Osteoblast (primary cell): ENCODE data around the gene BEGAIN. TPM values are rescaled to one million over a fixed set of nuclear protein-coding genes. Genes with fewer than 3 reads are reported as not detected.

Experiments
- DNase-seq: peaks from one replicate; pipeline ENCODE4 v3.0.0; 2011; ENCODE audit warnings: low spot score, mixed read lengths; ENCODE audit not compliant: insufficient read length; ENCODE audit errors: missing footprints
- H2AFZ ChIP-seq: 2 replicates; pipeline ENCODE4 v1.6.0; 2011; ENCODE audit warnings: mild to moderate bottlenecking, low read length
- H3K27ac ChIP-seq: 2 replicates; pipeline ENCODE4 v1.5.1; 2011; ENCODE audit warnings: mild to moderate bottlenecking, low read depth, low read length, moderate library complexity
- H3K27me3 ChIP-seq: 2 replicates; pipeline ENCODE4 v1.6.0; 2012; ENCODE audit warnings: mild to moderate bottlenecking, control low read depth, inconsistent platforms, low read length, moderate library complexity; ENCODE audit not compliant: insufficient read depth
- H3K36me3 ChIP-seq: 2 replicates; pipeline ENCODE4 v1.5.1; 2011; ENCODE audit warnings: mild to moderate bottlenecking, low read length, control low read depth, moderate library complexity; ENCODE audit not compliant: insufficient read depth
- H3K4me1 ChIP-seq: 2 replicates; pipeline ENCODE4 v1.5.1; 2011; ENCODE audit warnings: mild to moderate bottlenecking, low read length, control low read depth, moderate library complexity; ENCODE audit not compliant: insufficient read depth
- H3K4me2 ChIP-seq: 2 replicates; pipeline ENCODE4 v1.6.0; 2011; ENCODE audit warnings: mild to moderate bottlenecking, low read length; ENCODE audit not compliant: insufficient read depth
- H3K4me3 ChIP-seq: fragments of 200-600 bp; sonication (generic); 3 replicates; pipeline ENCODE4 v1.5.1; 2012; ENCODE audit warnings: mild to moderate bottlenecking, low read length, inconsistent platforms; ENCODE audit not compliant: insufficient read depth
- H3K79me2 ChIP-seq: 2 replicates; pipeline ENCODE4 v1.6.0; 2012; ENCODE audit warnings: mild to moderate bottlenecking, low read length, control low read depth, inconsistent platforms; ENCODE audit not compliant: insufficient read depth
- H3K9me3 ChIP-seq: 2 replicates; pipeline ENCODE4 v1.5.1; 2011; ENCODE audit warnings: low read depth, low read length, control low read depth
- H4K20me1 ChIP-seq: 2 replicates; pipeline ENCODE4 v1.6.0; 2012; ENCODE audit warnings: mild to moderate bottlenecking, low read length, control low read depth; ENCODE audit not compliant: insufficient read depth
- total RNA-seq: library from RNA; depleted of rRNA; stranded (reverse); fragments of >200 nt; gene quantifications from 2 replicates; pipeline ENCODE4 v1.2.3, GENCODE V29; 2012
- TF ChIP-seq, protein P1 (sequence below): IDR thresholded peaks from 2 replicates; pipeline ENCODE4 v1.5.1; 2011; ENCODE audit warnings: mild to moderate bottlenecking, low read depth, low read length, moderate library complexity; ENCODE audit errors: extremely low read depth

The BEGAIN gene
- total RNA-seq, 1 donor = 1.1 TPM

DNA sequence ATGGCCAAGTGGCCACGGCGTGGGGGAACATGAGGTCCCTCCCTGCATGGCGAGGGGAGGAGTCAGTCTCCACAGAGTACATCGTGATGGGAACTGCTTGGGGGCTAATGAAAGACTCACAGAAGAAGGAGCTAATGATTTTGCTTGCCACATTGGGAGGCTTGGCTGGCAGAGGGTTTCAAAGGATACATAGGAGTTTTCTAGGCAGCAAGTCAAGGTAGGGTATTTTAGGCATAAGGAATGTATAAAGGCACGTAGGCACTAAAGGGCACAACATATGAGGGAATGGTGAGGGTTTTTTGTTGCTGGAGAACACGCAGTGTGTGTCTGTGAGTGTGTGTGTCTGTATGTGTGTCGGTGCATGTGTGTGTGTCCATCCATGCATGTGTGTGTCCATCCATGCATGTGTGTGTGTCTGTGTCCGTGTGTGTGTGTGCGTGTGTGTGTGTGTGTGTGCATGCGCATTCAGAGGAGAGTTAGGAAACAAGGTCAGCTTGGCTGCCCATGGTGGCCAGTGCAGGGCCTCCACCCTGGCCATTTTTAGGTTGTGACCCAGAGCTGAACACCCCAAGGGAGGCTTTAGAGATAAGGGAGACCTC, 84.5 kb downstream of the BEGAIN start:
- Histone ChIP-seq H3K4me1 (no peaks in the 10 kb centered on the region), H3K4me2 (no peak overlapping the region), H3K79me2 (no peaks in the 10 kb centered on the region), H4K20me1 (peaks cover 41% of the 10 kb centered on the region), H3K27ac (no peak overlapping the region), H3K9me3 (no peaks in the 10 kb centered on the region), H2AFZ (no peak overlapping the region), H3K4me3 (no peak overlapping the region), H3K36me3 (no peaks in the 10 kb centered on the region), H3K27me3 (no peaks in the 10 kb centered on the region)
- no peak for DNase-seq
- TF ChIP-seq, protein P1, sequence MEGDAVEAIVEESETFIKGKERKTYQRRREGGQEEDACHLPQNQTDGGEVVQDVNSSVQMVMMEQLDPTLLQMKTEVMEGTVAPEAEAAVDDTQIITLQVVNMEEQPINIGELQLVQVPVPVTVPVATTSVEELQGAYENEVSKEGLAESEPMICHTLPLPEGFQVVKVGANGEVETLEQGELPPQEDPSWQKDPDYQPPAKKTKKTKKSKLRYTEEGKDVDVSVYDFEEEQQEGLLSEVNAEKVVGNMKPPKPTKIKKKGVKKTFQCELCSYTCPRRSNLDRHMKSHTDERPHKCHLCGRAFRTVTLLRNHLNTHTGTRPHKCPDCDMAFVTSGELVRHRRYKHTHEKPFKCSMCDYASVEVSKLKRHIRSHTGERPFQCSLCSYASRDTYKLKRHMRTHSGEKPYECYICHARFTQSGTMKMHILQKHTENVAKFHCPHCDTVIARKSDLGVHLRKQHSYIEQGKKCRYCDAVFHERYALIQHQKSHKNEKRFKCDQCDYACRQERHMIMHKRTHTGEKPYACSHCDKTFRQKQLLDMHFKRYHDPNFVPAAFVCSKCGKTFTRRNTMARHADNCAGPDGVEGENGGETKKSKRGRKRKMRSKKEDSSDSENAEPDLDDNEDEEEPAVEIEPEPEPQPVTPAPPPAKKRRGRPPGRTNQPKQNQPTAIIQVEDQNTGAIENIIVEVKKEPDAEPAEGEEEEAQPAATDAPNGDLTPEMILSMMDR = no peak

DNA sequence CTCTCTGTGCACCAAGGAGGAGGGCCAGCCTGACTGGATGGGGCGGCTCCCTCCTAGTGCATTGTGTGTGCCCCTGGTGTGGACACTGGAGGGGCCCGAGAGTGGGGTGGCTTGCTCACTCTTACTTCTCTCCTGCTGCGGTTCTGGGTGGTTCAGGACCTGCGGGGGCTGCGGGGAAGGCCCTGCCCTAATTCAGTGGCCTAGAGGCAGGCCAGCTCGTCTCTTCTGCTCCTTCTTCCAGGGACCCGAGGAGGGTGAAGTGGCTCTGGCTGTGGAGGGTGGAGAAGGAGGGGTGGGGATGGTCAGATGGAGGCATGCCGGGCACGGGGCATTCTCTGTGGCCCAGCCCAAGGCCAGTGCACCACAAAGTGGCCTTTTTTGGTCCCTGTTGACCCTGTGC, 87.1 kb downstream of the BEGAIN start:
- no peaks in the 10 kb centered on the region for H3K4me1 ChIP-seq
- H3K9me3 ChIP-seq = no peaks in the 10 kb centered on the region
- no peaks in the 10 kb centered on the region for H3K79me2 ChIP-seq
- H3K4me3 ChIP-seq = no peak overlapping the region
- no peaks in the 10 kb centered on the region for H3K27me3 ChIP-seq
- H3K4me2 ChIP-seq = no peak overlapping the region
- no peak for DNase-seq
- H3K27ac ChIP-seq = no peak overlapping the region
- no peaks in the 10 kb centered on the region for H3K36me3 ChIP-seq
- peaks cover 39% of the 10 kb centered on the region for H4K20me1 ChIP-seq
- TF ChIP-seq, protein P1 = no peak
- H2AFZ ChIP-seq = no peak overlapping the region

DNA sequence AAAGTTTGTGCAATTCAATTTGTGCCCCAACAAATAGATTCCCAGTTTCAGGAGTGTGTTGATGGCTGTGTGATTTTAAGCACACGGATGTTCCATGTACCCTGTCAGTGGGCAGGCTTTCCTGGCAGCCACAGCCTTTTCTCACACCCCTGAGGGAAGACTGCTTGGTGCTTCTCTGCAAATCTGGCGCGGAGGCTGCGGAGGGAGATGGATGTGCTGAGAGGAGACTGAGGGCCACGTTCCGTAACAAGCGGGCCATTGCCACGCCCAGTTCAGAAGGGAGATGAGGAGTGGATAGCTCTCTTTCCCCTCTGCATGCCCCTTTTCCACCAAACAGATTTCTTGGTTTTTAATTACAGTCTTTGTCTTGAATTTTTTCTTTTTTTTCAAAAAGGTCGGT, 89.1 kb downstream of the BEGAIN start:
- H3K36me3 ChIP-seq = no peaks in the 10 kb centered on the region
- H3K9me3 ChIP-seq = no peaks in the 10 kb centered on the region
- H4K20me1 ChIP-seq = peaks cover 43% of the 10 kb centered on the region
- H3K4me3 ChIP-seq = no peak overlapping the region
- no peak overlapping the region for H3K4me2 ChIP-seq
- no peaks in the 10 kb centered on the region for H3K27me3 ChIP-seq
- no peak overlapping the region for H2AFZ ChIP-seq
- TF ChIP-seq, protein P1 = no peak
- H3K4me1 ChIP-seq = no peaks in the 10 kb centered on the region
- DNase-seq = no peak
- no peaks in the 10 kb centered on the region for H3K79me2 ChIP-seq
- H3K27ac ChIP-seq = no peak overlapping the region

DNA sequence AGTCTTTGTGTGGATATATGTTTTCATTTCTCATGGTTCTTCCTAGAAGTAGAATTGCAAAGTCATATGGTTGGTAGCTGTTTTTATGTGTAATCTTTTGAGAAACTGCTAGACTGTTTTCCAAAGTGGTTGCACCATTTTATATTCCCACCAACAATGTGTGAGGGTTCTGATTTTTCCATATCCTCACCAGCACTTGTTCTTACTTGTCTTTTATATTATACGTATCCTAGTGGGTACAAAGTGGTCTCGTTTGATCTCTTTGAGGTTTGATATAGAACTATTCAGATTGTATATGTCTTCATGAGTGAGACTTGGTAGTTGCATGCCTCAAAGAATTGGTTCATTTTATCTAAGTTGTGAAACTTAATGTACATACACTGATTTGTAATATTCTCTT, 91.3 kb downstream of the BEGAIN start:
- DNase-seq = no peak
- Histone ChIP-seq H3K4me3 (no peak overlapping the region), H4K20me1 (peaks cover 36% of the 10 kb centered on the region), H3K36me3 (no peaks in the 10 kb centered on the region), H3K27ac (no peak overlapping the region), H2AFZ (no peak overlapping the region), H3K27me3 (no peaks in the 10 kb centered on the region), H3K79me2 (no peaks in the 10 kb centered on the region), H3K9me3 (no peaks in the 10 kb centered on the region), H3K4me1 (no peaks in the 10 kb centered on the region), H3K4me2 (no peak overlapping the region)
- TF ChIP-seq, protein P1 = no peak
